ENCODE data around the gene SGO2. TPM values are rescaled to one million over a fixed set of nuclear protein-coding genes. Genes with fewer than 3 reads are reported as not detected.

The SGO2 gene
- total RNA-seq, 1 experiment from 2014 or later = 25.4 TPM

- no peak for TF ChIP-seq ZBTB33 (IDR thresholded peaks at IDR 0.05; ENCODE audit: extremely low read depth, insufficient replicate concordance, low read length)
- no peak for TF ChIP-seq EZH2 (IDR thresholded peaks at IDR 0.05)
- peak; percentile 74; the same call in 1 of the 2 replicates for TF ChIP-seq CBX3 (IDR thresholded peaks at IDR 0.05; ENCODE audit: low read depth)
- peak; percentile 85 for TF ChIP-seq SIN3A (IDR thresholded peaks at IDR 0.05; ENCODE audit: low read depth)
Observed at GRCh38 chr2:200525882-200526651, at the start of gene SGO2 (continued).

- Histone ChIP-seq H3K4me1 (ENCODE audit: control insufficient read depth in 1 of 2, insufficient read depth in 2 of 2, low read length in 2 of 2) (peaks cover 0 to 19% of the 10 kb centered on the region in 2 experiments; a peak in 2 of 4 replicates), H3K27me3 (ENCODE audit: insufficient read depth, low read length) (no peaks in the 10 kb centered on the region), H3K9ac (ENCODE audit: low read length) (no peak overlapping the region), H3K9me3 (ENCODE audit: control insufficient read depth in 1 of 2, insufficient read depth in 1 of 2, low read depth in 1 of 2, low read length in 2 of 2) (no peaks in the 10 kb centered on the region), H3K79me2 (ENCODE audit: insufficient read depth, low read length) (no peaks in the 10 kb centered on the region), H3K4me2 (ENCODE audit: low read length) (no peak overlapping the region), H3K4me3 (replicated peaks in 1 of 2; ENCODE audit: low read depth in 1 of 2, low read length in 2 of 2) (no peak overlapping the region), H3K36me3 (ENCODE audit: control insufficient read depth in 1 of 2, insufficient read depth in 2 of 2, low read length in 2 of 2) (peaks cover 17 to 21% of the 10 kb centered on the region in 2 experiments; a peak in 3 of 4 replicates), H4K20me1 (ENCODE audit: insufficient read depth) (no peaks in the 10 kb centered on the region), H3K9me2 (ENCODE audit: insufficient read depth) (no peaks in the 10 kb centered on the region), H3K27ac (ENCODE audit: low read depth, low read length) (no peak overlapping the region), H2AFZ (ENCODE audit: low read depth, low read length, poor library complexity, severe bottlenecking) (no peak overlapping the region)
- ATAC-seq = no peak
- DNase-seq (ENCODE audit: low read depth, low spot score) = no peak
- RAD21 ChIA-PET (ENCODE audit: low non-redundant PET in 1 of 2, low total read pairs in 2 of 2, uncharacterized antibody in 2 of 2, unreplicated experiment in 2 of 2) = no interaction called here
- intact Hi-C loops (cut with micrococcal nuclease) = no loop called here
- BruUV-seq (replicated peaks) = no TSS peak
- CTCF ChIA-PET = interaction anchor here (1.5 kb wide), 1 partner anchor 8 kb away, joined by 3 read pairs; no protein-coding TSS in a partner anchor
- POLR2A ChIA-PET = no interaction called here
- no peak for TF ChIP-seq FOSL1 (IDR thresholded peaks at IDR 0.05; ENCODE audit: low read depth)
- TF ChIP-seq CTCF (IDR thresholded peaks at IDR 0.05 in 2 of 3, conservative IDR thresholded peaks at IDR 0.05 in 1 of 3; ENCODE audit: borderline replicate concordance in 1 of 3, insufficient read depth in 1 of 3, low read depth in 2 of 3, low read length in 2 of 3) = no peak
- no peak for TF ChIP-seq EZH2 (IDR thresholded peaks at IDR 0.05)
- TF ChIP-seq JUND (IDR thresholded peaks at IDR 0.05) = no peak
- TF ChIP-seq ZBTB33 (IDR thresholded peaks at IDR 0.05; ENCODE audit: extremely low read depth, insufficient replicate concordance, low read length) = no peak
- no peak for TF ChIP-seq EZH2phosphoT487 (IDR thresholded peaks at IDR 0.05; ENCODE audit: borderline replicate concordance)
- no peak for TF ChIP-seq REST (IDR thresholded peaks at IDR 0.05; ENCODE audit: low read depth)
- TF ChIP-seq POLR2AphosphoS5 (IDR thresholded peaks at IDR 0.05; ENCODE audit: low read depth, low read length) = no peak
- no peak for TF ChIP-seq MAX (IDR thresholded peaks at IDR 0.05)
- no peak for TF ChIP-seq ZFX (IDR thresholded peaks at IDR 0.05)
- TF ChIP-seq POLR2A (IDR thresholded peaks at IDR 0.05; ENCODE audit: borderline replicate concordance, extremely low read depth, insufficient read depth, insufficient read length) = no peak
Observed at GRCh38 chr2:200476836-200477235, 49.2 kb upstream of the SGO2 start.
